AG04450 (cell line): Measurements from ENCODE around the gene NRG3. TPM values are rescaled to one million over a fixed set of nuclear protein-coding genes. Genes with fewer than 3 reads are reported as not detected.

Experiments used
- CTCF ChIA-PET: fragments of 300-600, 350-600 bp; formaldehyde crosslinking; extraction: SDS; loops from one replicate; lab custom pipeline; 2022; ENCODE audit warnings: antibody characterized with exemption, inconsistent platforms; lab: Charles Lee
- POLR2A ChIA-PET: fragments of 350-600 bp; formaldehyde crosslinking; extraction: SDS; loops from one replicate; lab custom pipeline; 2021; ENCODE audit warnings: antibody characterized with exemption, inconsistent platforms; lab: Yijun Ruan, JAX
- DNase-seq: peaks from one replicate; pipeline ENCODE4 v3.0.0-alpha.2; 2011; ENCODE audit warnings: low read depth, low spot score
- H3K27ac ChIP-seq: one replicate; pipeline ENCODE4 v1.5.1; 2012; ENCODE audit warnings: low read depth, low read length, control low read depth
- H3K27me3 ChIP-seq: one replicate; pipeline ENCODE4 v1.6.0; 2012; ENCODE audit warnings: low read length; ENCODE audit not compliant: control insufficient read depth, insufficient read depth
- H3K4me3 ChIP-seq: 2 replicates; pipeline ENCODE4 v1.5.1; 2011; ENCODE audit warnings: mild to moderate bottlenecking, low read depth, low read length, control low read depth
- H3K9me3 ChIP-seq: 2 replicates; pipeline ENCODE4 v1.5.1; 2012; ENCODE audit warnings: low read length; ENCODE audit not compliant: control insufficient read depth, insufficient read depth
- CTCF ChIP-seq: IDR thresholded peaks from 2 replicates; pipeline ENCODE4 v1.5.1; 2011; ENCODE audit warnings: low read depth, low read length, control low read depth, inconsistent platforms
- polyA plus RNA-seq: library from polyadenylated mRNA; depleted of rRNA; stranded (reverse); fragments of >200 nt; gene quantifications from 2 replicates; pipeline ENCODE4 v1.2.3, GENCODE V29; 2011

NRG3 gene
- polyA plus RNA-seq, 1 experiment = not detected

- Histone ChIP-seq H3K9me3 (peaks cover 7% of the 10 kb centered on the region; the same call in 1 of the 2 replicates), H3K4me3 (no peak overlapping the region), H3K27ac (no peak overlapping the region), H3K27me3 (no peaks in the 10 kb centered on the region)
- no peak for TF ChIP-seq CTCF
- CTCF ChIA-PET = no interaction called here
- DNase-seq = no peak
- POLR2A ChIA-PET = no interaction called here
Observed at GRCh38 chr10:82536668-82537067, 661.7 kb downstream of the NRG3 start.

GRCh38 chr10:82538272-82538671 lies 663.3 kb downstream of the NRG3 start:
- Histone ChIP-seq H3K9me3 (peaks cover 10% of the 10 kb centered on the region; the same call in 1 of the 2 replicates), H3K27me3 (no peaks in the 10 kb centered on the region), H3K27ac (no peak overlapping the region), H3K4me3 (no peak overlapping the region)
- no peak for DNase-seq
- no peak for TF ChIP-seq CTCF
- POLR2A ChIA-PET = no interaction called here
- CTCF ChIA-PET = no interaction called here

- no peaks in the 10 kb centered on the region for H3K27me3 ChIP-seq
- no peak for DNase-seq
- no peak overlapping the region for H3K4me3 ChIP-seq
- POLR2A ChIA-PET = no interaction called here
- TF ChIP-seq CTCF = no peak
- H3K27ac ChIP-seq = no peak overlapping the region
- peaks cover 15% of the 10 kb centered on the region for H3K9me3 ChIP-seq
- CTCF ChIA-PET = no interaction called here
Observed at GRCh38 chr10:82543631-82544030, 668.6 kb downstream of the NRG3 start.

GRCh38 chr10:82544377-82544776 lies 669.4 kb downstream of the NRG3 start:
- no peak overlapping the region for H3K27ac ChIP-seq
- ChIA-PET POLR2A (no interaction called here), CTCF (interaction anchor here (0.7 kb wide), 1 partner anchor 551 kb away, joined by 4 read pairs; no protein-coding TSS in a partner anchor)

GRCh38 chr10:82551506-82551905 lies 676.5 kb downstream of the NRG3 start:
- ChIA-PET POLR2A (no interaction called here), CTCF (no interaction called here)
- no peak for DNase-seq
- no peaks in the 10 kb centered on the region for H3K27me3 ChIP-seq
- TF ChIP-seq CTCF = no peak
- H3K9me3 ChIP-seq = no peaks in the 10 kb centered on the region; the same call in 1 of the 2 replicates
- no peak overlapping the region for H3K27ac ChIP-seq
- H3K4me3 ChIP-seq = no peak overlapping the region

More at GRCh38 chr10:82544377-82544776, 669.4 kb downstream of the NRG3 start:
- Histone ChIP-seq H3K9me3 (peaks cover 15% of the 10 kb centered on the region), H3K4me3 (no peak overlapping the region), H3K27me3 (no peaks in the 10 kb centered on the region)
- TF ChIP-seq CTCF = no peak
- no peak for DNase-seq
